GM12873 (cell line): ENCODE results near the gene SLC25A30.

Source experiments
- TF ChIP-seq, protein P1 (sequence below): IDR thresholded peaks from 2 replicates; pipeline ENCODE4 v1.5.1; 2012; ENCODE audit warnings: low read depth, mild to moderate bottlenecking, moderate library complexity, low read length, control low read depth; ENCODE audit not compliant: insufficient read depth; ENCODE audit errors: missing control alignments

Gene SLC25A30

DNA sequence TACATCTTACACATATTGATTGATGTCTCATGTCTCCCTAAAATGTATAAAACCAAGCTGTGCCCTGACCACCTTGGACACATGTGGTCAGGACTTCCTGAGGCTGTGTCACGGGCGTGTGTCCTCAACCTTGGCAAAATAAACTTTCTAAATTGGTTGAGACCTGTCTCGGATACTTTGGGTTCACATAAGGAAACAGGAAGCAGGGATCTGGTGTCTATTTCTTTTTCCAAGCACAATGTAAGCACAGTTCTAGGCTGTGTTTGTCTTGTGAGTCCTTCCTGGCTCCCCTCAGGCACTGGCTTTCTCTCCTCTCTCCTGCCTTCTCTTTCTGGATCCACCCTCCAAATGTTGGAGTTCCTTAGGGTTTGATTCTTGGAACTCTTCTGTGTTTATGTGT, 49.6 kb downstream of the SLC25A30 start:
- TF ChIP-seq, protein P1, sequence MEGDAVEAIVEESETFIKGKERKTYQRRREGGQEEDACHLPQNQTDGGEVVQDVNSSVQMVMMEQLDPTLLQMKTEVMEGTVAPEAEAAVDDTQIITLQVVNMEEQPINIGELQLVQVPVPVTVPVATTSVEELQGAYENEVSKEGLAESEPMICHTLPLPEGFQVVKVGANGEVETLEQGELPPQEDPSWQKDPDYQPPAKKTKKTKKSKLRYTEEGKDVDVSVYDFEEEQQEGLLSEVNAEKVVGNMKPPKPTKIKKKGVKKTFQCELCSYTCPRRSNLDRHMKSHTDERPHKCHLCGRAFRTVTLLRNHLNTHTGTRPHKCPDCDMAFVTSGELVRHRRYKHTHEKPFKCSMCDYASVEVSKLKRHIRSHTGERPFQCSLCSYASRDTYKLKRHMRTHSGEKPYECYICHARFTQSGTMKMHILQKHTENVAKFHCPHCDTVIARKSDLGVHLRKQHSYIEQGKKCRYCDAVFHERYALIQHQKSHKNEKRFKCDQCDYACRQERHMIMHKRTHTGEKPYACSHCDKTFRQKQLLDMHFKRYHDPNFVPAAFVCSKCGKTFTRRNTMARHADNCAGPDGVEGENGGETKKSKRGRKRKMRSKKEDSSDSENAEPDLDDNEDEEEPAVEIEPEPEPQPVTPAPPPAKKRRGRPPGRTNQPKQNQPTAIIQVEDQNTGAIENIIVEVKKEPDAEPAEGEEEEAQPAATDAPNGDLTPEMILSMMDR = no peak

DNA sequence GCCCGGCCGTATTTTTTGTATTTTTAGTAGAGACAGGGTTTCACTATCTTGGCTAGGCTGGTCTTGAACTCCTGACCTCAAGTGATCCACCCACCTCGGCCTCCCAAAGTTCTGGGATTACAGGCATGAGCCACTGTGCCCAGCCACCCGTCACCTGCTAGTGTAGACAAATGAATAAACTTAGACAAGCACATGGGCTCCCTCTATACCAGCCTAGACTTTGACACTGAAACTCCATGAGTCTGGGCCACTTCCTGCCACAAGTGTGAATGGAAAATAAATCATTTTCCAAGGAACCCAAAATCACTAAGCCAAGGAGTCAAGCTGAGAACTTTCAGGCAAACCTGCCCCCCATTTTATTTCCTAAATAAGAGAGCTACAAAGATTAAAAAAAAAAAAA, 50.2 kb downstream of the SLC25A30 start:
- TF ChIP-seq, protein P1 = no peak

DNA sequence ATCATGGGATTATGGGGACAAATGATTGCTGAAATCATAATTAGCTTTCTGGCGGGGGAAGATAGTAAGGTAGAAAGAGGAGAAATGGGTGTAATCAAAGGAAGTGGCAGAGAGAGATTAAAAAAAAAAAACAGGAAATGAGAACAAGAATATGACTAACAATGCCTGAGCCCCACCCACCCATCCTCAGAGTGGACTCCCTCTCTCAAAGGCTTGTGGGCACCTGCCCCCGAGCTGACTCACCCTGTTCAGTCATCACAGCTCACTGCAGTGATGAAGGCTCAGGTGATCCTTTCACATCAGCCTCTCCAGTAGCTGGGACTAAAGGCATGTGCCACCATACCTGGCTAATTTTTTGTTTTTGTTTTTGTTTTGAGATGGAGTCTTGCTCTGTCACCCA, 50.8 kb downstream of the SLC25A30 start:
- TF ChIP-seq, protein P1 = no peak

DNA sequence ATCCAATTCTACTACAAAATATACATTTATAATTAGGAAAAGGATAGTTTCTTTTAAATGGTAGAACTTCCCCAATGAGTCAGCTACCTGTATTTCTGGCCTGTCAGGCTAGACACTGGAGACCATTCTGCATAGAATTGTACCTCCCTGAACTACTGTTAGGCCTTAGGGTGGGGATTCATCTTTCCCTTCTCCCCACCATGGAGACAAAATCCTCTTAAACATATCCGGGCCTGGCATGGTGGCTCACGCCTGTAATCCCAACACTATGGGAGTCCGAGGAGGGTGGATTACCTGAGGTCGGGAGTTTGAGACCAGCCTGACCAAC, 52.7 kb downstream of the SLC25A30 start:
- TF ChIP-seq, protein P1 = no peak

DNA sequence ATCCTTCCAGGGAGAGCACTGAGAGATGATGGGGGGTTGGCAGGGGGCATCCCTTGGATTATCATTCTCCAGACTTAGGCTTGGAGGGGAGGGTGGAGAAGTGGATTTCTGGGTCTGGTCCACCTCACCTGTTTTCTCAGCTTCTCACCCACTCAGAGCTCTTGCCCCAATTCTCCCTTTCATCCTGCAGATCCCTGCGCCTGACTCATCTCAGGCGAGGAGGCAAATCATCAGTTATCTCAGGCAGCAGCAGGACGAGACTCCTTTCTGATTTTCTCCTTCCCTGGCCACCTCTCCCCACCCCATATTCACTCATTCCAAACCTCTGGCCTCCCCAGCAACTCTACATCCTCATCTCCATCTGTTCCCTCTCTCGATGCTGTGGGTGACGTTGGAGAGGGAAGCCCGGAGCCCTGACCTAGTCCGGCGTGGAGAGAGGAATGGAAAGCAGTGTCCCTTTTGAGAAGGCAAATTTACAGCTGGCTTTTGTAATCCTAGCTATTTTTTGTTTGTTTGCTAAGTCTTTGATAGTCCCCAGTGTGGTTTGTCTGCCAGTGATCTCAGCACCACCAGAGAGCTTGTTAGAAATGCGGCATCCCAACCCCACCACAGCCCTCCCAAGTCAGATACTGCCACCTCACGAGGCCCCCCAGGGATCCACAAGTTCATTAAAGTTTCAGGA, 53.2 kb downstream of the SLC25A30 start:
- TF ChIP-seq, protein P1 = no peak

DNA sequence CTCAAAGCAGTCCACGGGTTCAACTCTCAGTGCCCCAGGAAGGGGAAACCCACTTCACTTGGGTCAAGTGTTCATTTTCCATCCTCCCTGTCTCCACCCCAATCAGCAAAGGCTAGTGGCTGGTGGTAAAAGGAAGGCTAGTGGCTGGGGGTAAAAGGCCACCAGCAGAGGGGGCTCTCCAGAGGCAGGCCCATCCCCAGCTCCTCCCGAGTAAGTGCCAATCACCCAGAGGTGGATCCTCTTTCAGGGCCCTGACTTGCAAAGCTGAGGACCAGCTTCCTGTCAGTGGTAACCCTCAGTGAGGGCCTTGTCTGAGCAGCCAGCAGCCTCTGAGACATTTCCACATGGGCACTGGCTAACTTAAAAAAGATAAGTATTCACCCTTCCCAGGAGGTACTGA, 55.2 kb downstream of the SLC25A30 start:
- TF ChIP-seq, protein P1 = peak; percentile 37

DNA sequence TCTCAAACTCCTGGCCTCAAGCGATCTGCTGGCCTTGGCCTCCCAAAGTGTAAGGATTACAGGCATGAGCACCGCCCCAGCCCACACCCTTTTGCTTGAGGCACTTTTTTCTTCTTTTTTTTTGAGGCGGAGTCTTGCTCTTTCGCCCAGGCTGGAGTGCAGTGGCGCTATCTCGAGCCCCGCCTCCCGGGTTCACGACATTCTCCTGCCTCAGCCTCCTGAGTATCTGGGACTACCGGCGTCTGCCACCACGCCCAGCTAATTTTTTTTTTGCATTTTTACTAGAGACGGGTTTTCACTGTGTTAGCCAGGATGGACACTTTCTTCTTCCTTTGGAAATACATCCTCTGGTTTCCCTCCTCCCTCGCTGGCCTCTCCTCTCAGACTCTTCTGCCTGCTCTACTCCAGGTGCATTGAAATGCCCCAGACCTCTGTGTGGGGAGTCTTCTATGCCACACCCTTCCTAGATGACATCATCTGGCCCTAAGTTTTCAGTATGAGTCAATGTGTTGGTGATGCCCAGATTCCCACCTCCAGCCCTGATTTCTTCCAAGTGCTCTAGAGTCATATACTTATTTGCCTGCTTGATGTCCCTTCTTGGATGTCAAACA, 56.5 kb downstream of the SLC25A30 start:
- TF ChIP-seq, protein P1 = no peak
